ENCODE results near the gene B3GALNT2.
"Not testable (repeated sequence)": the region's sequence is repeated elsewhere in the genome, so short reads cannot be mapped to it uniquely, and the experiment has no call there.

Gene B3GALNT2

GRCh38 chr1:235504122-235504493 is at the start of gene B3GALNT2:
Gene B3GALNT2 (minus strand): TSS chr1:235504452. CDS start chr1:235504252, 200 bp downstream.
- no peak for DNase-seq (ENCODE audit: low read depth in 2 of 3, low spot score in 2 of 3)

GRCh38 chr1:235553112-235553551 is 48.9 kb upstream of the B3GALNT2 start:
- DNase-seq (ENCODE audit: low read depth in 2 of 3, low spot score in 2 of 3): no peak

GRCh38 chr1:235552146-235552716 is 48.0 kb upstream of the B3GALNT2 start:
- no peak for DNase-seq (ENCODE audit: low read depth in 2 of 3, low spot score in 2 of 3)

GRCh38 chr1:235549351-235550139 is 45.3 kb upstream of the B3GALNT2 start:
- no peak for DNase-seq (ENCODE audit: low read depth in 2 of 3, low spot score in 2 of 3)

GRCh38 chr1:235546369-235547155 is 42.3 kb upstream of the B3GALNT2 start:
- DNase-seq (ENCODE audit: low read depth in 2 of 3, low spot score in 2 of 3): not testable (repeated sequence)

- no peak for DNase-seq (ENCODE audit: low read depth in 2 of 3, low spot score in 2 of 3)
Measured at GRCh38 chr1:235545292-235545930, 41.2 kb upstream of the B3GALNT2 start.

- not testable (repeated sequence) for DNase-seq (ENCODE audit: low read depth in 2 of 3, low spot score in 2 of 3)
Measured at GRCh38 chr1:235542845-235543244, 38.6 kb upstream of the B3GALNT2 start.

GRCh38 chr1:235533476-235534168 is 29.4 kb upstream of the B3GALNT2 start:
- no peak for DNase-seq (ENCODE audit: low read depth in 2 of 3, low spot score in 2 of 3)

GRCh38 chr1:235532360-235532759 is 28.1 kb upstream of the B3GALNT2 start:
- no peak for DNase-seq (ENCODE audit: low read depth in 2 of 3, low spot score in 2 of 3)

GRCh38 chr1:235527196-235527814 is 23.1 kb upstream of the B3GALNT2 start:
- no peak for DNase-seq (ENCODE audit: low read depth in 2 of 3, low spot score in 2 of 3)

GRCh38 chr1:235525314-235525713 is 21.1 kb upstream of the B3GALNT2 start:
- no peak for DNase-seq (ENCODE audit: low read depth in 2 of 3, low spot score in 2 of 3)

GRCh38 chr1:235516862-235517446 is 12.7 kb upstream of the B3GALNT2 start:
- DNase-seq (ENCODE audit: low read depth in 2 of 3, low spot score in 2 of 3): no peak

GRCh38 chr1:235515844-235516512 is 11.7 kb upstream of the B3GALNT2 start:
- DNase-seq (ENCODE audit: low read depth in 2 of 3, low spot score in 2 of 3): no peak

GRCh38 chr1:235513495-235514366 is 9.5 kb upstream of the B3GALNT2 start:
- DNase-seq (ENCODE audit: low read depth in 2 of 3, low spot score in 2 of 3): no peak

GRCh38 chr1:235511470-235512240 is 7.4 kb upstream of the B3GALNT2 start:
- no peak for DNase-seq (ENCODE audit: low read depth in 2 of 3, low spot score in 2 of 3)

- DNase-seq (ENCODE audit: low read depth in 2 of 3, low spot score in 2 of 3): no peak
Measured at GRCh38 chr1:235510823-235511222, 6.6 kb upstream of the B3GALNT2 start.

GRCh38 chr1:235507623-235508022 is 3.4 kb upstream of the B3GALNT2 start:
- DNase-seq (ENCODE audit: low read depth in 2 of 3, low spot score in 2 of 3): no peak

Data from activated CD8-positive, alpha-beta memory T cell treated with anti-CD3 and anti-CD28 coated beads for 48 hours (primary cell).